Erythroblast (primary cell): ENCODE data around the gene ZC3H8.

Source experiments
- GATA1 ChIP-seq: IDR thresholded peaks from 2 replicates; pipeline ENCODE4 v1.6.1; 2011; ENCODE audit warnings: low read depth, mild to moderate bottlenecking, control low read depth, low read length, moderate library complexity
- POLR2A ChIP-seq: IDR thresholded peaks from 2 replicates; pipeline ENCODE4 v1.6.1; 2011; ENCODE audit warnings: mild to moderate bottlenecking, low read length

- TF ChIP-seq POLR2A (no peak), GATA1 (no peak)
Observed at GRCh38 chr2:112276954-112277353, 22.1 kb upstream of the ZC3H8 start.
